Nucleus accumbens (tissue), 56 donors: ENCODE measurements around the gene ARHGAP8.
"Not testable (repeated sequence)": the region's sequence is repeated elsewhere in the genome, so short reads cannot be mapped to it uniquely, and the experiment has no call there.

Experiments
- DNase-seq, 56 donors: peaks; one replicate each; lab custom pipeline; 2025; lab: John Stamatoyannopoulos, UW

Gene ARHGAP8

DNA sequence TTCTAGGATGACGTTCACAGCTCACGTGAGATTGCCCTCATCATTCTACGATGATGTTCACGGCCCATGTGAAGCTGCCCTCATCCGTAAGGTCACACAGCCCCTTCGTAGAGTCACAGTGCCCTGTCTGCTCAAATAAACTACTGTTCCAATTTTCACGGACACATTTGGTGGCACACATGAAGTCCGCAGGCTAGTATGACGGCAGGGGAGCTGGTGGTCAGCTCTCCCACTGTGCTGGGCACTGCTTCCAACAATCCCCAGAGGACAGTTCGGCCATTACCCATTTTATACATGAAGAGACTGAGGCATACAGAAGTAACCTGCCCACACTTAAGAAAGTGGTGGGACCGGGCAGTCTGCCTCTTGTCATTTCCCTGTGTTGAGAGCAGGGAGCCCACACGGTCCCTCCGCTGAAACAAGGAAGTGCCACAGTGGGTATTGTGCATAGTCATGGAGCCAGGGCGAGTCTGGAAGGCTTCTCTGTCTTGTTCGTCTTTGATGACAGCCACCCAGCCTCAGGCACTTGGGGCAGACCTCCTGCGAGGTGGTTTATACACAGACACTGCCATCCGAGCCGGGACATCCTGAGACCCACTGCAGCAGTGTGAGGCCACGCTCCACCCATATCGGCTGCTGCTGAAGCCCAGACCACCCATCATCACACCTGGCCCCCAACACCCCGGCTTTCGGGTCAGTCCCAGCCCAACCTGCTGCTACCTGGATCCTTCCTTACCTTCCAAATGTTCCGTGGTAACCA is 143.1 kb downstream of the ARHGAP8 start:
- DNase-seq: no peak

DNA sequence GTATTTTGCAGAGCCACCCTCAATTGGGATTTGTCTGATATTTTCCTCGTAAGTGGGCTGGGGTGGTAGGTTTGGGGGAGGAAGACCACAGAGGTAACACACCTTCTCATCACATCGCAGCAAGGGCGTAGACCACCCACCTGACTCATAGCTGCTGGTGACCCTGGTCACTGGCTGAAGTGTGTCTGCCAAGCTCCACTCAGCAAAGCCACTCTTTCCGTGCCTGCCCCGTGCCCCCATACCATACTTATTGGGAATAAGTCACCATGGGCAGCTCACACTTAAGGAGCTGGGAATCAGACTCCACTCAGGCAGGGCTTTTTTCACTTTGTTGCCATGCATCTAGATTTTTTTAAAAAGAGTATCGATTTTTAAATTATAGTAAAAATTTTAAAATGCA is 145.9 kb downstream of the ARHGAP8 start:
- no peak for DNase-seq

DNA sequence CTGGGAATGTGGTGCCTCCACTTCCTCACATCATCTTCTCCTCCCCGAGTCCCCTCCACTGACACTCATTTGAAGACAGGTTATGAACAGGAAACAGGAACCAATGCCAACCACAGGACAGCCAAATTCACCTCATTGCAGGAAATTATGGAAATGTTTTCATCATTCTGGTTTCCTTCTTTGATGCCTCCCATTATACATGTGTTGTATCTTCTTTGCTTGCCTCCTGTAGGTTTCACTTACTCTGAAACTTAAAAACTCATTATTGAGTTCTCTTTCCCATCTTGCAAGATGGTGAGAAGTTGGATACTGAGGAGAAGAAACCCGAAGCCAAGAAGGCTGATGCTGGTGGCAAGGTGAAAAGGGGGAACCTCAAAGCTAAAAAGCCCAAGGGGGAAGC is 148.9 kb downstream of the ARHGAP8 start:
- no peak for DNase-seq

DNA sequence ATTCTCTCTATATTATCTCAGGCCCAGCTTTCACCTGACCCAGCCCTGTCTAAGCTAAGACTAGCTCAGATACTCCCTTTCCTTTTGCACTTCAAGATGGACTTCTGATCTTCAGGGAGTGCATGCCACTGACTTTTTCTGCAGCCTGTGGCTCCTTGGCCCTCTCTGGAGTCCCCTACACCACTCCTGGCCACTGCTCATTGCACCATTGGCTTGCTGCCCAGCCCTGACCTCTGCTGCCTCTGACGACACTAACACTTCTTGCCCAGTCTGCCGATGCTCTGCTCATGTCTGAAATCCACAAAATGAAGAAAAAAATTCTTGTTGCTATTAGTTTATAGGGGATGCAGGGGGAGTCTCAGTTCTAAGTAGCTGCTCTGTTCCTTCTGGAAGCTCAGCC is 150.8 kb downstream of the ARHGAP8 start:
- DNase-seq: not testable (repeated sequence)

DNA sequence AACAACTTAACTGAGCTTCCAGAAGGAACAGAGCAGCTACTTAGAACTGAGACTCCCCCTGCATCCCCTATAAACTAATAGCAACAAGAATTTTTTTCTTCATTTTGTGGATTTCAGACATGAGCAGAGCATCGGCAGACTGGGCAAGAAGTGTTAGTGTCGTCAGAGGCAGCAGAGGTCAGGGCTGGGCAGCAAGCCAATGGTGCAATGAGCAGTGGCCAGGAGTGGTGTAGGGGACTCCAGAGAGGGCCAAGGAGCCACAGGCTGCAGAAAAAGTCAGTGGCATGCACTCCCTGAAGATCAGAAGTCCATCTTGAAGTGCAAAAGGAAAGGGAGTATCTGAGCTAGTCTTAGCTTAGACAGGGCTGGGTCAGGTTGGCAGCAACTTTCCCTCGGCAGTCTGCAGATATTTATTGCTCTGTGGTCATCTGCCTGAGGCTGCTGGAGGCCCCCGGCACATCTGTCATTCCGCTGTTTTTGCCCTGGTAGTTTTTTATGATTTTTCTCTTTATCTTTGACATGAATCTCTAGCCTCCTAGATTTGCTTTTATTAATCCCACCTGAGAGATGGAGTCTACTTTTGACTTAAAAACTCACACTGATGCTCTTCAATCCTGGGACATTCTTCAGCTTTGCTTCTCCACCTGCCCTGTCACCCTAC is 152.2 kb downstream of the ARHGAP8 start:
- DNase-seq: not testable (repeated sequence)

DNA sequence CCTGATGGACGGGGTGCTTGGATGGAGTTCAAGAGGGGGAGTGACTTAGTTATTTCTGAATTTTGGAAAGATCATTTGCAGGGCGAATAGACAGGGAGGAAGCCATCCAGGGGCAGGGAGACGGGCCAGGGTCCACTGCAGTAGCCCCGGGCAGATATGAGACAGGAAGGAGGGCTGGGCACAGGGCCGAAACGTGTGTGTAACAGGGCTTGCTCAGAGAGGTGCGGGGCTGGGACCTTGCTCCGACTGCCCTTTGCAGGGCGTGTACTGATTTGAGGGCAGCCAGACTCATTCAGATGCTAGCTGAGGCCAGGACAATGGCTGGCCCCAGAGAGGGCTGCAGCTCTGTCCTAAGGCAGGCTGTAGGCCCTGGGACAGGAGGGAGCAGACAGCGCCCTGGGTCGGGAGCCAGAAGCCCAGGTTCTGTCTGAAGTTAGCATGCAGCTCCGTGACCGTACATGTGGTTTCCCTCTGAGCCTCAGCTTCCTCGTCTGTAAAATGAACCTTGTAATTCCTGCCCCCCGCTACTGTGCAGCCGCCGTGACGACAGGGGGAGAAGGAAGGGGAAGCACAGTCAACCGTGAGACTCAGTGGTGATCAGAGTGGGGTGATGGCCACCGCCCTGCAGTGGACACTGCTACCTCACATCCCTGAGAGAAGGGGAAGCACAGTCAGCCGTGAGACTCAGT is 154.0 kb downstream of the ARHGAP8 start:
- DNase-seq: no peak

DNA sequence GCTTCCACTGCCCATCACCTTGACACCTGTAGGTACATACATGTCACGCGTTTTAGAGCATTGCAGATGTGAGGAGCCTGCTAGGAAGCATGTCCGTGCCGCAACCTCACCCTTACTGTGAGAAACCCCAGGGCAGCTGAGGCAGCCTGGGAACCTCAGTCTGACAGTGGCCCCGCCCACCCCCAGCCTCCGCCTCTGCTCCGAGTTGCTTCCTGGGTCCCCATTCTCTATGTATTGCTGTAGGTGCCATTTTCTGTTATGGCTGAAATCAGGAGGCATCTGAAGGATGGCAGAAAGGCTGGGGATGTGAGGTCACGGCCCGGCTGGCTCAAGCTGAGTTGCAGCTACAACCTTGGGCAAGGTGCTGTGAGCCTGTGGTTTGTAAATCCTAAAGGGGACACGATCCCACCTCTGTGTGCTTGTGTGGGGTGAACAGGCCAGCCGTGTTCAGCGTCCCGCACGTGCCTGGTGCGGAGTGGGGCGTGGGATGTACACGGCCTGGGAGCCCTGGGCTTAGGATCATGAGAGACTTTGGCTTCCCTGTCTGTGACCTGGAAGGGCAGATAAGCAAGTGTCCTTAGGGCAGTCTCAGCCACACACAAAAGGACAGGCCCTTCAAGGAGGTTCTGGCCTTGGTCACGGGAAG is 154.7 kb downstream of the ARHGAP8 start:
- DNase-seq: no peak

DNA sequence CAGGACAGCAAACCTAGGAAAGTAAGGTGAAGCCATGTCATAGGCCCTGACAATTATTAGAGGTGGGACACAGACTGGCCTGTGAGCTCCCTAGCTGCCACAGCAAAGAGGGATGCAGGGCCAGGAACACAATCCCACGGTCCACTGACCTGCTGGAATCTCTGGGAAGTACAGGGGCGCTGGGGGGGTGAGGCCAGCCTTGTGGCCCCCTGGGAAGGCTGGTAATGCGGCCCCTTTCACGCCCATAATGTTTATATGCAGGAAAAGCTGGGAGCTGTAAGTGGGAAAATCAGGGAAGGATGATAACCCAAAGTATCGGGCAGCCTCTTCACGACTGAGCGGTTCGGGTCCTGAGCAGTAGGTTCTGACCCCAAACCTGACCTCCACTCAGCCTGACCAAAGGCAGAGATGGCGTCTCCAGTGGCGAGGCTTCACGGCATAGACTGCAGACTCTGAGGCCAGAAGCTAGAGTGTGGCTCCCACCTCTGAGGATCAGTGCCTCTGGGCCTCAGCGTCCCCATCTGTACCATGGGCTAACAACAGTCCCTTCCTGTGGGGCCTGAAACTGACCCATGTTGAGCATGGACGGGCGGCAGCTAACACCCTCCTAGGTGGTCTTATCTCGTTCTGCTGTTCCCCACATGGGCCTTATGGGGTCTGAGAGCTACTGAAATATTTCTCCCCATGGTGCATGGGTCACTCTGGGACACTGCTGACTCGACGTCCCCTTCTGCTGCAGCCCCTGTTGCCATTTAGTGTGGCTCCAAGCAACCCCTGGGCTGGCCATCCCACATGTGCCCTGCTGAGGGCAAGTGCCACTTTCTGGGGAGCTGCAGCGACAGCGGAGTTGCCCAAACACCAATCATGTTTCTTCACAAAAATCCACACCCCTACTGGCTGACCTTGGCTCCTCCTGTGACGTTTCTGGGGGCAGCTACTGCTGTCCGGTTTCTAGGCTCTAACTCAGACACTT is 155.7 kb downstream of the ARHGAP8 start:
- no peak for DNase-seq

DNA sequence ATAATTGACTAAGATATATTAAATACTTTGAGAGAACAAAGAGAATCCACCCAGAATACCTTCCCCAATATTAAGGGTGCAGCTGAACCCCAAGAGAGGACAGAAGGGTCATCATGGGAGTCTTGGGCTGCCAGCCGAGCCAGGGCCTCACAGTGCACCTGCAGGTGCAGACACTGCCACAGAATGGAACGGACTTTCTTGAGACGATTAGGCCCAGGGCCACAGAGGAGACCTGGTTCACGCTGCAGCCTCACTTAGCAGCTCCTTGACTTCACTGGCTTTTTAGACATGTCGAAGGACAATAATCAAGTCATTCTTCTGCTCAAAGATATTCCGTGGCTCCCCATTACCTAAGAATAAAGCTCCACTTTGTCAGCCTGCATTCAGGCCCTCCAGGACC is 156.9 kb downstream of the ARHGAP8 start:
- DNase-seq: no peak
